GM18526 (cell line): ENCODE data around the gene SMOC2.

Experiments
- POLR2A ChIP-seq: IDR thresholded peaks from 3 replicates; pipeline ENCODE4 v1.6.1; 2011; ENCODE audit not compliant: insufficient read length; ENCODE audit errors: extremely low read depth

SMOC2 gene

GRCh38 chr6:168650671-168651111, 209.7 kb downstream of the SMOC2 start:
- TF ChIP-seq POLR2A = no peak

- TF ChIP-seq POLR2A = no peak
Observed at GRCh38 chr6:168655462-168656152, 214.6 kb downstream of the SMOC2 start.

- TF ChIP-seq POLR2A = no peak
Observed at GRCh38 chr6:168658059-168658458, 217.1 kb downstream of the SMOC2 start.

GRCh38 chr6:168660400-168660945, 219.5 kb downstream of the SMOC2 start:
- no peak for TF ChIP-seq POLR2A

- TF ChIP-seq POLR2A = no peak
Observed at GRCh38 chr6:168662301-168662936, 221.4 kb downstream of the SMOC2 start.

- TF ChIP-seq POLR2A = no peak
Observed at GRCh38 chr6:168663041-168663440, 222.1 kb downstream of the SMOC2 start.

GRCh38 chr6:168664956-168665355, 224.0 kb downstream of the SMOC2 start:
- TF ChIP-seq POLR2A = no peak

GRCh38 chr6:168666170-168666569, 225.2 kb downstream of the SMOC2 start:
- TF ChIP-seq POLR2A = no peak

- no peak for TF ChIP-seq POLR2A
Observed at GRCh38 chr6:168666699-168667427, 225.9 kb downstream of the SMOC2 start.

GRCh38 chr6:168667428-168667805, 226.4 kb downstream of the SMOC2 start:
- no peak for TF ChIP-seq POLR2A

- no peak for TF ChIP-seq POLR2A
Observed at GRCh38 chr6:168670401-168670985, 229.5 kb downstream of the SMOC2 start.

GRCh38 chr6:168671028-168671862, 230.3 kb downstream of the SMOC2 start:
- no peak for TF ChIP-seq POLR2A

- TF ChIP-seq POLR2A = no peak
Observed at GRCh38 chr6:168671863-168672546, 231.0 kb downstream of the SMOC2 start.

GRCh38 chr6:168674595-168674994, 233.6 kb downstream of the SMOC2 start:
- TF ChIP-seq POLR2A = no peak
